LoVo (cell line): ENCODE data around the gene SARDH.

Source experiments
- DNase-seq: peaks from one replicate; pipeline ENCODE4 v3.0.0-alpha.2; 2016; ENCODE audit warnings: low spot score

Gene SARDH

GRCh38 chr9:133702798-133703590 is 35.2 kb downstream of the SARDH start:
- no peak for DNase-seq

GRCh38 chr9:133701981-133702797 is 36.0 kb downstream of the SARDH start:
- no peak for DNase-seq

- DNase-seq: no peak
Observed at GRCh38 chr9:133701321-133701980, 36.7 kb downstream of the SARDH start.

- no peak for DNase-seq
Observed at GRCh38 chr9:133700819-133701320, 37.3 kb downstream of the SARDH start.

DNA sequence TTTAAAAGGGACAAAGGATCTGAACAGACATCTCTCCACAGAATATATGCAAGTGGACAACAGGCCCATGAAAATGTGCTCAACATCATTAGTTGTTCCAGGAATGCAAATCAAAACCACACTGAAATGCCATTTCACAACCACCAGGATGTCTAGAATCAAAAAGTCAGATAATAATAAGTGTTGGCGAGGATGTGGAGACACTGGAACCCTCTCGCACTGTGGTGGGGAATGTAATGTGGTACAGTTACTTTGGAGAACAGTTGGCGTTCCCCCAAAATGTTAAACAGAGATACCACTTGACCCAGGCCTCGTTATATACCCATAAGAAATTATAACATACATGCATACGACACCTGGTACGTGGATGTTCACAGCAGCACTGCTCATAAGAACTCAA is 38.6 kb downstream of the SARDH start:
- no peak for DNase-seq

DNA sequence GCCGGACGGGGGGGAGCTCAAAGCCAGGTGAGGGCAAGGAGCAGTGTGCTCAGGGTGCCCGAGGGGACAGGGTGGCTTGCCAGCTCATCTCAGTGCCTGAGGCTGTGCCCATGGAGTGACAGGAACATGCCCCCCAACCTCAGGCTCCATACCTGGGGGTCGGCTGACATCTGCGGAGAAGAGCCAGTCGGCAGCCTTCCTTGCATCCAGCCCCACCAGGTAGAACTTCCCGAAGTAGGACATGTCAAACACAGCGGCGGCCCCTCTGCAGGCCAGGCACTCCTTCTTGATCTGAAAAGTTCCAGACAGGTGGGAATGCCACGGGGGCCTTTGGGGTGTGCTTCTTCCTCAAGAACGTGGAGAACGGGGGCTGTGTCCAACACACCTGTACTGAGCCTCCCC is 42.1 kb downstream of the SARDH start:
- no peak for DNase-seq

- DNase-seq: no peak
Observed at GRCh38 chr9:133694686-133695085, 43.5 kb downstream of the SARDH start.

- no peak for DNase-seq
Observed at GRCh38 chr9:133693703-133694529, 44.2 kb downstream of the SARDH start.

GRCh38 chr9:133693116-133693515 is 45.0 kb downstream of the SARDH start:
- DNase-seq: no peak

DNA sequence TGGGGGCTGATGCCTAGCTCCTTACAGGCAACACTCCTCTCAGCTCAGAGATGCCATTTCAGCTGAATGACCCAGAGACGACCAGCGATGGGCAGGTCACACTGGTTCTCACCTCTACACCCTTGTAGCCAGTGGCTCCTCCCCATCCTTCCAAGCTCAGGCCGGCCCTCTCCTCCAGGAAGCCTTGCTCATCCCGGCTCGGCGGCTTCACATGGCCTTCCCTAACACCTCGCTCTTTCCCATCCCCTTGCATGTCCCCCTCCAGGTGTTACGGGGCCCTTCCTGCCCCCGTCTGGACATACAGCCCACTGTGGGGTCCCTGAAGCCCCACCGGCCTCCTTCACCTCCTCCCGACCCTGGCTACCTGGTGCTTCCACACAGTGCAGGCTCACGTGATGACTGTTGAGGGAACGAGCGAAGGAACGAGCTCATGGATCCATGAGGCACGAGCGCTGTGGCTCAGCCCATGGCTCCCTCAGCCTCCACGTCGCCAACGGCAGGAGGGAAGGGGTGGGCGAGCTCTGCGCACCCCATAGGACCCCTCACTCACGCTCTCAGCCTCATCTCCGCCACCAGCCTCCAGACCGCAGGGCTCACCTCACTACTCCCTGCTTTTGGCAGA is 45.7 kb downstream of the SARDH start:
- no peak for DNase-seq

DNA sequence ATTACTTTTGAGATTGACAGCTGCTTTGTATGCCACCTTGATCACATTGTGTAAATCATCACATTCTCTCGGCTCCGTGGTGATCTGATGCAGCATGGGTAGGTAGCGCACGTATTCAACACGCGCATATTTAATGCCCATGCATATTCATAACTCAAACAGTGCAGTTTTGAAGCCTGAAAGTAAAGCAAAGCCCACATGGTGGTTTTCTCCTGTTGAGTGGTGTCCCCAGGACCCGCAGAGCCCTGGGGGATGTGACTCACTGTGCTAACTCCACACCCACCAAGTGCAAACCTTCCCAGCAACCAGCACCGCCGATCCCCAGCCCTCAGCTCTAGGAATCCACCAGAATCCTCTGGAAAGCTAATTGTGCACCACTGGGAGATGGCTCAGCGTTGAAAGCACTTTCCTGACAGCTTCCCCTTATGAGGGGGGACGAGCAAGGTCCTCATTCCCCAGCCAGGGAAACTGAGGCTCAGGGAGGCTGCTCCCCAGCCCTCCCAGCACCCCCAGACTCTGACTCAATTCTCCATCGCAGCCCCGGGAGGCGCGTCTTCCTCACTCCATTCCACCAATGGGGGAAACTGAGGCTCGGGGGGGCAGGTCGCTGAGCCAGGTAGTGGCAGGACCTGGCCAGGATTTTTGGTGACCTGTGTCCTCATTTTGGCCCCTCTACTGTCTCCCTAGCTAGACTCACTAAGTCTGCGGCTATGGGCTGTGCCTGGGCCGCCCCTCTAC is 46.4 kb downstream of the SARDH start:
- DNase-seq: no peak

DNA sequence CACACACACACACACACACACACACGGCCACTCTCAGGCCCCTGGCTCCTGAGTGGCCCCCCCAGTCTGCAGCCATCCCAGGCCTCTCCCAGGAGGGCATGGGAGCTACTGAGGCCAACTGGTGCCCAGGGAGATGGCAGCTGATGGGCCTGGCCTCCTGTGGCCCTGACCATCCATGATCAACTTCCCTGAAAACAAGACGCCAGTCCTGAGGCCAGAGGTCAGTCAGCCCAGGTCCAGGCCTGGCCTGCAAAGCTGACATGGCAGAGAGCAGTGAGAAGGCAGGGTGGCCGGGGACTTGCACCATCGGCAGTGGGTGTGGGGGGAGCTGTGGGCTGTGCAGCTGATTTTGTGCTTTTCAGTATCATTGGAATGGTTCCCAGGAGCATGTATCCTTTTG is 47.0 kb downstream of the SARDH start:
- no peak for DNase-seq

GRCh38 chr9:133690081-133690561 is 48.0 kb downstream of the SARDH start:
- no peak for DNase-seq

DNA sequence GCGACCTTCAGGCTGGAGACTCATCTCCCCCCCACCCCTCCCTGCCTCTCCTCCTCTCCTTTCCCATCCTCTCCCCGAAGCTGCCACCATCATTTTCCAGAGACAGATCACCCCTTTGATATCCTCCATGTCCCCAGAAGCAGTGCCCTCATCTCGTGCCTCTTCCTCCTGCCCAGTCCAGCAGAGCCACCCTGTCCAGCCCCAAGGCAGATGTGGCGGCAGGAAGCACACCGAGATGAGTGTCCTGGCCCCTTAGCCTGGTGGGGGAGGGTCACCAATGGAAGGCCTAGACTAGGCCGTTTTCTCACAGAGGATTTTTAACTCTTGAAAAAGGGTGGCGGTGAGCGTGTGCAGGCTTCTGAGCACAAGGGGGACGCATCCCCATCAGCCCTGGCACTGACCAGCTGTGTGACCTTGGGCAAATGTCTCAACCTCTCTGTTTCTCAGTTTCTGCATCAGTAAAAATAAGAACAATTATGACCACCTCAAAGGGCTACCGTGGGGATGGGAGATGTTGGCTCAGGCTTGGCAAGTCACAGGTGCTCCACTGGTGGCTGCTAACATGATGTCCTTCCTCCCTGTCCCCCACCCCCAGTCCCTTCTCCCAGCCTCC is 48.9 kb downstream of the SARDH start:
- no peak for DNase-seq

GRCh38 chr9:133687856-133688761 is 50.0 kb downstream of the SARDH start:
- DNase-seq: no peak

- no peak for DNase-seq
Observed at GRCh38 chr9:133686642-133687575, 51.2 kb downstream of the SARDH start.
